Uterus (tissue), 2 donors: ENCODE measurements around the gene ITGAL.

Source experiments
- POLR2A ChIP-seq, 2 donors: fragments of 450-650 bp; IDR thresholded peaks; one replicate each; pipeline ENCODE4 v1.6.1; 2016; ENCODE audit warnings: antibody characterized with exemption in 2 of 2, mild to moderate bottlenecking in 1 of 2, moderate library complexity in 1 of 2
- TF ChIP-seq, protein P1 (sequence below), 4 experiments: fragments of 200-600 bp in 2 of 4; fragments of 450-650 bp in 2 of 4; sonication (generic) in 2 of 4; IDR thresholded peaks; one replicate each; pipeline ENCODE4 v1.5.1; 2016 to 2019; ENCODE audit warnings: antibody characterized with exemption in 4 of 4, mild to moderate bottlenecking in 2 of 4, moderate library complexity in 1 of 4

- TF ChIP-seq, protein P1, sequence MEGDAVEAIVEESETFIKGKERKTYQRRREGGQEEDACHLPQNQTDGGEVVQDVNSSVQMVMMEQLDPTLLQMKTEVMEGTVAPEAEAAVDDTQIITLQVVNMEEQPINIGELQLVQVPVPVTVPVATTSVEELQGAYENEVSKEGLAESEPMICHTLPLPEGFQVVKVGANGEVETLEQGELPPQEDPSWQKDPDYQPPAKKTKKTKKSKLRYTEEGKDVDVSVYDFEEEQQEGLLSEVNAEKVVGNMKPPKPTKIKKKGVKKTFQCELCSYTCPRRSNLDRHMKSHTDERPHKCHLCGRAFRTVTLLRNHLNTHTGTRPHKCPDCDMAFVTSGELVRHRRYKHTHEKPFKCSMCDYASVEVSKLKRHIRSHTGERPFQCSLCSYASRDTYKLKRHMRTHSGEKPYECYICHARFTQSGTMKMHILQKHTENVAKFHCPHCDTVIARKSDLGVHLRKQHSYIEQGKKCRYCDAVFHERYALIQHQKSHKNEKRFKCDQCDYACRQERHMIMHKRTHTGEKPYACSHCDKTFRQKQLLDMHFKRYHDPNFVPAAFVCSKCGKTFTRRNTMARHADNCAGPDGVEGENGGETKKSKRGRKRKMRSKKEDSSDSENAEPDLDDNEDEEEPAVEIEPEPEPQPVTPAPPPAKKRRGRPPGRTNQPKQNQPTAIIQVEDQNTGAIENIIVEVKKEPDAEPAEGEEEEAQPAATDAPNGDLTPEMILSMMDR (IDR thresholded peaks at IDR 0.05), result no peak
- no peak for TF ChIP-seq POLR2A (IDR thresholded peaks at IDR 0.05)
Observed at GRCh38 chr16:30570636-30571444, 98.3 kb downstream of the ITGAL start.
